Dedifferentiated amniotic fluid mesenchymal stem cell (primary cell): ENCODE data around the gene PLEKHA5.
"Not testable (repeated sequence)": the region's sequence is repeated elsewhere in the genome, so short reads cannot be mapped to it uniquely, and the experiment has no call there.

Experiments
- DNase-seq: peaks from one replicate; pipeline ENCODE4 v3.0.0-alpha.2; 2016; ENCODE audit errors: extremely low spot score

The PLEKHA5 gene

GRCh38 chr12:19410211-19410610 lies 280.7 kb downstream of the PLEKHA5 start:
- no peak for DNase-seq

- no peak for DNase-seq
These were observed 281.2 kb downstream of the PLEKHA5 start for GRCh38 chr12:19410629-19411185.

- no peak for DNase-seq
These were observed 282.0 kb downstream of the PLEKHA5 start for GRCh38 chr12:19411234-19412204.

GRCh38 chr12:19412844-19413243 lies 283.3 kb downstream of the PLEKHA5 start:
- DNase-seq: no peak

- DNase-seq: not testable (repeated sequence)
These were observed 284.0 kb downstream of the PLEKHA5 start for GRCh38 chr12:19413582-19413981.

- DNase-seq: no peak
These were observed 286.0 kb downstream of the PLEKHA5 start for GRCh38 chr12:19415563-19415962.

GRCh38 chr12:19419086-19419485 lies 289.6 kb downstream of the PLEKHA5 start:
- DNase-seq: no peak

GRCh38 chr12:19421503-19422282 lies 292.2 kb downstream of the PLEKHA5 start:
- no peak for DNase-seq

- no peak for DNase-seq
These were observed 293.8 kb downstream of the PLEKHA5 start for GRCh38 chr12:19423166-19423930.
